Osteoblast (primary cell): ENCODE measurements around the gene RBFOX2. TPM values are rescaled to one million over a fixed set of nuclear protein-coding genes. Genes with fewer than 3 reads are reported as not detected.

ENCODE experiments used
- DNase-seq: peaks from one replicate; pipeline ENCODE4 v3.0.0; 2011; ENCODE audit warnings: low spot score, mixed read lengths; ENCODE audit not compliant: insufficient read length; ENCODE audit errors: missing footprints
- H2AFZ ChIP-seq: 2 replicates; pipeline ENCODE4 v1.6.0; 2011; ENCODE audit warnings: mild to moderate bottlenecking, low read length
- H3K27ac ChIP-seq: 2 replicates; pipeline ENCODE4 v1.5.1; 2011; ENCODE audit warnings: mild to moderate bottlenecking, low read depth, low read length, moderate library complexity
- H3K27me3 ChIP-seq: 2 replicates; pipeline ENCODE4 v1.6.0; 2012; ENCODE audit warnings: mild to moderate bottlenecking, control low read depth, inconsistent platforms, low read length, moderate library complexity; ENCODE audit not compliant: insufficient read depth
- H3K36me3 ChIP-seq: 2 replicates; pipeline ENCODE4 v1.5.1; 2011; ENCODE audit warnings: mild to moderate bottlenecking, low read length, control low read depth, moderate library complexity; ENCODE audit not compliant: insufficient read depth
- H3K4me1 ChIP-seq: 2 replicates; pipeline ENCODE4 v1.5.1; 2011; ENCODE audit warnings: mild to moderate bottlenecking, low read length, control low read depth, moderate library complexity; ENCODE audit not compliant: insufficient read depth
- H3K4me2 ChIP-seq: 2 replicates; pipeline ENCODE4 v1.6.0; 2011; ENCODE audit warnings: mild to moderate bottlenecking, low read length; ENCODE audit not compliant: insufficient read depth
- H3K4me3 ChIP-seq: fragments of 200-600 bp; sonication (generic); 3 replicates; pipeline ENCODE4 v1.5.1; 2012; ENCODE audit warnings: mild to moderate bottlenecking, low read length, inconsistent platforms; ENCODE audit not compliant: insufficient read depth
- H3K79me2 ChIP-seq: 2 replicates; pipeline ENCODE4 v1.6.0; 2012; ENCODE audit warnings: mild to moderate bottlenecking, low read length, control low read depth, inconsistent platforms; ENCODE audit not compliant: insufficient read depth
- H3K9me3 ChIP-seq: 2 replicates; pipeline ENCODE4 v1.5.1; 2011; ENCODE audit warnings: low read depth, low read length, control low read depth
- H4K20me1 ChIP-seq: 2 replicates; pipeline ENCODE4 v1.6.0; 2012; ENCODE audit warnings: mild to moderate bottlenecking, low read length, control low read depth; ENCODE audit not compliant: insufficient read depth
- CTCF ChIP-seq: IDR thresholded peaks from 2 replicates; pipeline ENCODE4 v1.5.1; 2011; ENCODE audit warnings: mild to moderate bottlenecking, low read depth, low read length, moderate library complexity; ENCODE audit errors: extremely low read depth
- total RNA-seq: library from RNA; depleted of rRNA; stranded (reverse); fragments of >200 nt; gene quantifications from 2 replicates; pipeline ENCODE4 v1.2.3, GENCODE V29; 2012

RBFOX2 gene
- total RNA-seq, 1 donor = 171 TPM

GRCh38 chr22:35852076-35852475, 176.5 kb downstream of the RBFOX2 start:
- peaks cover 47% of the 10 kb centered on the region for H3K79me2 ChIP-seq
- DNase-seq = no peak
- no peaks in the 10 kb centered on the region for H4K20me1 ChIP-seq
- H3K4me1 ChIP-seq = no peaks in the 10 kb centered on the region
- H2AFZ ChIP-seq = no peak overlapping the region
- no peak for TF ChIP-seq CTCF
- no peaks in the 10 kb centered on the region for H3K9me3 ChIP-seq
- no peaks in the 10 kb centered on the region for H3K27me3 ChIP-seq
- H3K4me3 ChIP-seq = no peak overlapping the region
- H3K4me2 ChIP-seq = no peak overlapping the region
- H3K36me3 ChIP-seq = no peaks in the 10 kb centered on the region
- H3K27ac ChIP-seq = no peak overlapping the region

GRCh38 chr22:35850831-35851230, 177.8 kb downstream of the RBFOX2 start:
- no peak for TF ChIP-seq CTCF
- H3K9me3 ChIP-seq = no peaks in the 10 kb centered on the region
- no peak overlapping the region for H3K4me2 ChIP-seq
- DNase-seq = no peak
- no peak overlapping the region for H2AFZ ChIP-seq
- H3K79me2 ChIP-seq = peaks cover 36% of the 10 kb centered on the region
- H3K36me3 ChIP-seq = no peaks in the 10 kb centered on the region
- no peaks in the 10 kb centered on the region for H3K4me1 ChIP-seq
- H3K4me3 ChIP-seq = no peak overlapping the region
- H3K27ac ChIP-seq = no peak overlapping the region
- no peaks in the 10 kb centered on the region for H3K27me3 ChIP-seq
- H4K20me1 ChIP-seq = no peaks in the 10 kb centered on the region

- DNase-seq = no peak
- no peak overlapping the region for H3K4me2 ChIP-seq
- H3K9me3 ChIP-seq = no peaks in the 10 kb centered on the region
- H3K4me3 ChIP-seq = no peak overlapping the region
- TF ChIP-seq CTCF = no peak
- H3K27me3 ChIP-seq = no peaks in the 10 kb centered on the region
- H3K36me3 ChIP-seq = no peaks in the 10 kb centered on the region
- H2AFZ ChIP-seq = no peak overlapping the region
- H3K27ac ChIP-seq = no peak overlapping the region
- H3K79me2 ChIP-seq = peaks cover 44% of the 10 kb centered on the region
- H3K4me1 ChIP-seq = peaks cover 3% of the 10 kb centered on the region
- H4K20me1 ChIP-seq = no peaks in the 10 kb centered on the region
Observed at GRCh38 chr22:35846804-35847203, 181.8 kb downstream of the RBFOX2 start.

GRCh38 chr22:35844886-35845285, 183.7 kb downstream of the RBFOX2 start:
- H3K27me3 ChIP-seq = no peaks in the 10 kb centered on the region
- peaks cover 7% of the 10 kb centered on the region for H3K4me1 ChIP-seq
- H3K9me3 ChIP-seq = no peaks in the 10 kb centered on the region
- H4K20me1 ChIP-seq = no peaks in the 10 kb centered on the region
- DNase-seq = no peak
- H3K4me3 ChIP-seq = no peak overlapping the region
- peaks cover 42% of the 10 kb centered on the region for H3K79me2 ChIP-seq
- H3K4me2 ChIP-seq = no peak overlapping the region
- no peak overlapping the region for H3K27ac ChIP-seq
- no peak for TF ChIP-seq CTCF
- no peak overlapping the region for H2AFZ ChIP-seq
- H3K36me3 ChIP-seq = no peaks in the 10 kb centered on the region
